HG02571 (cell line): ENCODE measurements around the gene MRPL53.
"Not testable (repeated sequence)": the region's sequence is repeated elsewhere in the genome, so short reads cannot be mapped to it uniquely, and the experiment has no call there.

Experiments
- ATAC-seq: cut with Tn5 transposase; IDR thresholded peaks from one replicate; pipeline ENCODE4 v1.9.1; 2021; ENCODE audit warnings: mild to moderate bottlenecking, moderate library complexity; ENCODE audit not compliant: unreplicated experiment

MRPL53 gene

GRCh38 chr2:74482801-74483674 lies 10.6 kb upstream of the MRPL53 start, which contains the start of the genes CCDC142 and TTC31:
TSS of gene CCDC142 (minus strand) at chr2:74482998. CDS start at chr2:74482837, 161 bp downstream.
TSS of gene TTC31 (plus strand) at chr2:74483081. CDS start at chr2:74483096, 15 bp downstream.
- ATAC-seq = peak; percentile 90

GRCh38 chr2:74481961-74482800 lies 9.7 kb upstream of the MRPL53 start:
- ATAC-seq = peak; percentile 34

DNA sequence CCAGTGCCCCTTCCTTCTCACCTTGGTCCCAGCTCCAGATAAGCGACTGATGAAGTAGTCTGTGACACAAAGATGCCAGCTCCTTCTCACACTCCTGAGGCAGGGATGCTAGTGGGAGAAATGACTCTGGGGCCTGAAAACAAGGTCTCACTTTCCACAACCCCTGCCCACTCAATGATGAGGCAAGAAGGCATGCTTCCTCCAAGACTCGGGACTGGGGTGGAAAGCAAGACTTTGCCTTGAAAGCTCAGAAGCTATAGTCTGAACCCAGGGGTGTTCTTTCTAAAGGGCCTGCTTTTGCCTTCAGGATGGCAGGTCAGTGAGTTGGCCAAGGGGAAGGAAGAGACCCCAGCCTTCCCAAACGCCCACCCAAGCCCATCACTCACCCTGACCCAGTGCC lies 9.0 kb upstream of the MRPL53 start:
- no peak for ATAC-seq

GRCh38 chr2:74474899-74475298 lies 2.4 kb upstream of the MRPL53 start:
- ATAC-seq = no peak

- ATAC-seq = no peak
These were observed 2.0 kb upstream of the MRPL53 start for GRCh38 chr2:74474481-74474880.

DNA sequence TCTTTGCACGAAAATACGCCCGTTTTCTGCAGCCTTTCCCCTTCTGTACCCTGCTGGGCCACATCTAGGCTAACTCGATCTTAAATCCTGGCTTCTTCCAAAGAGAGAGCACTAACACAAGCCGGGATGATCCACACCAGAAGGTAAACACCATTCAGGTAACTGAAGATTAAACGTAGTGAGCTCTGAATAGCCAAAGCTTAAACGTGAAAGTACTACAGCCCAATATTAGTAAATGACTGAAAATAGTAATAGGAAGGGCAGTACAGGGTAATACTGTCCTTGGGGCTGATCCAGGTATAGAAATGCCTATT lies 422 bp upstream of the MRPL53 start:
- ATAC-seq = no peak

- ATAC-seq = no peak
These were observed 981 bp downstream of the MRPL53 start for GRCh38 chr2:74471332-74472065.

GRCh38 chr2:74470742-74471141 lies 1.7 kb downstream of the MRPL53 start:
- ATAC-seq = not testable (repeated sequence)

DNA sequence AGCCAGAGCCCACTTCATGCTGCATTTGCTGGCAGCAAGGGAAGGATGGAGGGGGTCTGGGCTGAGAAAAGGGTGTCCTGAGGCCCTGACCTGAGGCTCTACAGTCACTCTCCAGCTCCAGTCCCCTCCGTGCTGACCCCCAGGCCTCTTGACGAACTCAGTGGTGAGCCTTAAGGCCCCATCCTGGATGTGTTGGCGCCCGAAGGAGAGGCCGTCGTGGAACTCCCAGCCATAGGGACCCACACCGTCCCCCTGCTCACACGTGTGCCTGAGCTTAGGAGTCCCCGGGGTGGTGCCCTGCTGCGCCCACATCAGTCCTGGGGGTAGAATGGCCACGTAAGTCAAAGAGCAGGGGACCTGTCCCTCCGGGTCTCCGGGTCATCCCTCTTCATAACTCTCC lies 8.1 kb downstream of the MRPL53 start:
- no peak for ATAC-seq

GRCh38 chr2:74462786-74463105 lies 9.7 kb downstream of the MRPL53 start:
- ATAC-seq = no peak

DNA sequence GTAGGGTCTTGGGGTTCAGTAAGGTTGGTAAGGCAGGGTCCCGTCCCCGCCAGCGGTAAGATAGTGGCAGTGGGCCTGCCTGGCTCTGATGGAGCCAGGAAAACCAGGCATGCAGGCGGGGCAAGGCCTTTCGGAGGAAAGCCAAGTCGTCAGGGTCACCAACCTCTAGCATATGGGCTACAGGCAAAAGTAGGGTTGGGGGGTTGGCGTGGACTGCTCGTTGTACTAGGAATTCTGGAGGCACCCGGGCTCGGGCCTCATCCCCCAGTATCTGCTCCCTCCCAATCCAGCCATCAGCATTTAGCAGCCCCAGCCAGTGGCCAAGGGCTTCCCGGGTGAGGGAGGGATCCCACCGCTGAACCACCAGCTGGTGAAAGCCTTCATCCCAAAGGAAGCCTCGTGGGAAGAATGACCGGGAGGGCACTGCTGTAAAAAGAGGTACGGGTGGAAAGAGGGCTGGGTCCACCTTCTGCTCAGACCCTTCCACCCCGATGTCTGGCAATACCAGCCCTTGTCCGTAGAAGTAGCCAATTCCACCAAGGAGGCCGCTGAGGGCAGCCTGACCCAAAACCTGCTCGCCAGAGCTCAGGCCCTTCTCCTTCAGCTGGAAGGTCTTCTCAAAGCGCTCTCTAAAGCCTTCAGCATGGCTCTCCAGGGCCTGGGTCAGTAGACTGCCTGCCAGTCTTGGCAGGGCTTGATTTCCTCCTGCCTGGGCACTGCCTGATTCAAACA lies 10.3 kb downstream of the MRPL53 start:
- ATAC-seq = no peak

GRCh38 chr2:74461187-74462053 lies 11.1 kb downstream of the MRPL53 start:
- no peak for ATAC-seq

DNA sequence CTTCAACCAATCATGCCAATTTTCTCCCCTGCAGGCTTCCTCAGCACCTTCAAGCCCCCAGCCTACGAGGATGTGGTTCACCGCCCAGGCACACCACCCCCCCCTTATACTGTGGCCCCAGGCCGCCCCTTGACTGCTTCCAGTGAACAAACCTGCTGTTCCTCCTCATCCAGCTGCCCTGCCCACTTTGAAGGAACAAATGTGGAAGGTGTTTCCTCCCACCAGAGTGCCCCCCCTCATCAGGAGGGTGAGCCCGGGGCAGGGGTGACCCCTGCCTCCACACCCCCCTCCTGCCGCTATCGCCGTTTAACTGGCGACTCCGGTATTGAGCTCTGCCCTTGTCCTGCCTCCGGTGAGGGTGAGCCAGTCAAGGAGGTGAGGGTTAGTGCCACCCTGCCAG lies 12.3 kb downstream of the MRPL53 start:
- ATAC-seq = not testable (repeated sequence)

GRCh38 chr2:74459503-74460118 lies 12.9 kb downstream of the MRPL53 start:
- ATAC-seq = not testable (repeated sequence)

DNA sequence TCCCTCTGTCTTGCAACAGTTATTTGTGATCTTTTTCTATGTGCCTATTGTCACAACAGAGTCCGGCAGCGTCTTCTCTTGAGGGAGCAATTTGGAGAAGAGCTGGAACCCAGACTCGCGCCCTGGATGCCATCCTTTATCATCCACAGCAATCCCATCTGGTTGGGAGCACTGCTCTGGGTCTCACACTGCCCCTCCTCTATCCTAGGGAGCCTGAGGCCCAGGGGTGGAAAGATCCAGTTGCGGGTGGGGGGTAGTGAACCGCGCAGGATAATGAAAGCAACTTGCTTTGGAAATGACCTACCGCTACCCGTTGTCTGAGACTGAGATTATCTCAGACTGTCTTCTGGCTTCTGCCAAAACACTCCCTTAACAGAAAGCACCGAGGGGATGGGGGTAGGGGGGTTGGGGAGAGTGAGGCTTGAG lies 13.5 kb downstream of the MRPL53 start:
- ATAC-seq = no peak

DNA sequence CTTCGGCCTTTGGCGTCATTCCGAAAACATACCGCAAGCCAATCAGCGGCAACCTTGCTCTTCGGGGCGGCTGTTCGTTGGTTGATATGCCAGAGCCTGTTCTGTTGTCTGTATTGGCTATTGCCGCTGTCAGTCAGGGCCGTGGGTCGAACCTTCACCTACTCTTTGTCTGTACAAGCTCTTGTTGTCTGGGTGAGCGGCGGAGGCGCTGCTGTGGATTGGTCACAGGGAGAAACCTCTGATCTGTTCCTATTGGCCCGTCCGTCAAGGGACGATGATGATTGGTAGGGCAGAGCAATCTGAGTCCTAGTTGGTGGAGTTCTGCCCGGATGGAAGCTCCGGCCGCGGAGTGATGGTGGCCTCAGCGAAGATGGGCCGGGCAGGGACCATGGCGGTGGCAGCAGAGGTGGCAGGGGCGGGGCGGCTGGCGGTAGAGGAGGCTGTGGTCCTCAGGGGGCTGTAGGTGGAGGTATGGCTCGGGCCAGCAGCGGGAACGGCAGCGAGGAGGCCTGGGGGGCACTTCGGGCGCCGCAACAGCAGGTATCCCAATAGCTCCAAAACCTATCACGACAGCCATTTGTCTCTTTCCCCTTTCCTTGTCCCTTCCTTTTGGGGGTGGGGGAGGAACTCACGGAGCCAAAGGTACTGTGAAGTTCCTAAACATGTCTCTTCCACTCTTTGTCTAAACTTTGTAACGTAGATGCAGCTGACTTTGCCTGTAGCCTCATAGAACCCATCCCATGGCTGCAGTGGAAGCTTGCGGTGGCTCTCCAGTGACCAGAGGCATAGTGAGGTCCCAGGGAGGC lies 14.1 kb downstream of the MRPL53 start, which contains the start of gene WBP1:
Gene WBP1 (plus strand): TSS at position 307 of the 806 bp plus-strand sequence. CDS start 165 bp downstream, at position 472.
- peak; percentile 77 for ATAC-seq

DNA sequence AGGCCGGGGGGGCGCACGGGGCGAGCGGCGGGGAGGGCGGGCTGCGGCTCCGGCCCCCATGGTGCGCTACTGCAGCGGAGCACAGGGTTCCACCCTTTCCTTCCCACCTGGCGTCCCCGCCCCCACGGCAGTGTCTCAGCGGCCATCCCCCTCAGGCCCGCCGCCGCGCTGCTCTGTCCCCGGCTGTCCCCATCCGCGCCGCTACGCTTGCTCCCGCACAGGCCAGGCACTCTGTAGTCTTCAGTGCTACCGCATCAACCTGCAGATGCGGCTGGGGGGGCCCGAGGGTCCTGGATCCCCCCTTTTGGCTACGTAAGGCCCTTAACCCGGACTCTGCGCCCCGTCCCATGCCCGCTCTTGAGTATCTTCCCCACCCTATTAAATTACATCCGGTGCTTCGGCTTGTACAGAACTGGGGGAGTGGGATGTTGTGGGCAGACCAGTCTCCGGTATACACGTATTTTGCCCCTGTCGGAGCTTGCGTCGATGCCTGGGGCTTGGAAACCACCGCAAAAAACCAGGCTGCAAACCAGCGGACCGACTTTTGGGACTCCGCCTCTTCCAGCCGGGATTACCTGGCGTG lies 14.8 kb downstream of the MRPL53 start:
- peak; percentile 30 for ATAC-seq

- no peak for ATAC-seq
These were observed 15.3 kb downstream of the MRPL53 start for GRCh38 chr2:74457129-74457548.
